GM21423 (cell line): Measurements from ENCODE around the gene HTR3C.
"Not testable (repeated sequence)": the region's sequence is repeated elsewhere in the genome, so short reads cannot be mapped to it uniquely, and the experiment has no call there.

Experiments
- ATAC-seq: cut with Tn5 transposase; IDR thresholded peaks from one replicate; pipeline ENCODE4 v1.9.1; 2021; ENCODE audit warnings: mild to moderate bottlenecking, moderate library complexity; ENCODE audit not compliant: unreplicated experiment

Gene HTR3C

GRCh38 chr3:184052767-184053166 is at the start of gene HTR3C:
Gene HTR3C, plus strand, starts transcription at chr3:184053047. Its CDS starts 34 bp downstream, at chr3:184053081.
- ATAC-seq = no peak

GRCh38 chr3:184003187-184003967 is 49.5 kb upstream of the HTR3C start:
- ATAC-seq = no peak

GRCh38 chr3:184004476-184004875 is 48.4 kb upstream of the HTR3C start:
- ATAC-seq = no peak

GRCh38 chr3:184005941-184006507 is 46.8 kb upstream of the HTR3C start:
- peak; percentile 89 for ATAC-seq

- ATAC-seq = not testable (repeated sequence)
These were observed 45.6 kb upstream of the HTR3C start for GRCh38 chr3:184007143-184007813.

GRCh38 chr3:184008161-184008560 is 44.7 kb upstream of the HTR3C start:
- ATAC-seq = no peak

- no peak for ATAC-seq
These were observed 41.5 kb upstream of the HTR3C start for GRCh38 chr3:184011230-184011876.

GRCh38 chr3:184011937-184012889 is 40.6 kb upstream of the HTR3C start:
- no peak for ATAC-seq

GRCh38 chr3:184015381-184016019 is 37.3 kb upstream of the HTR3C start:
- ATAC-seq = no peak

- ATAC-seq = no peak
These were observed 36.7 kb upstream of the HTR3C start for GRCh38 chr3:184016169-184016570.

GRCh38 chr3:184016811-184017671 is 35.8 kb upstream of the HTR3C start:
- ATAC-seq = peak; percentile 79

GRCh38 chr3:184017672-184018423 is 35.0 kb upstream of the HTR3C start, which contains the start of gene ABCC5:
Gene ABCC5, minus strand, starts transcription at chr3:184017884. Its CDS starts 3,492 bp downstream, at chr3:184014392.
- ATAC-seq = peak; percentile 97

GRCh38 chr3:184018424-184018973 is 34.3 kb upstream of the HTR3C start:
- ATAC-seq = no peak

- ATAC-seq = no peak
These were observed 30.5 kb upstream of the HTR3C start for GRCh38 chr3:184022323-184022722.

- ATAC-seq = not testable (repeated sequence)
These were observed 27.6 kb upstream of the HTR3C start for GRCh38 chr3:184025256-184025655.

- ATAC-seq = not testable (repeated sequence)
These were observed 24.5 kb upstream of the HTR3C start for GRCh38 chr3:184028275-184028890.

- no peak for ATAC-seq
These were observed 23.4 kb upstream of the HTR3C start for GRCh38 chr3:184029443-184029842.
